GM06990 (cell line): ENCODE results near the gene PALM.

Experiments
- DNase-seq: peaks from one replicate; pipeline ENCODE4 v3.0.0-alpha.2; 2011; ENCODE audit not compliant: insufficient read length; ENCODE audit errors: extremely low read depth
- H3K27me3 ChIP-seq: replicated peaks from 2 replicates; pipeline ENCODE4 v1.6.0; 2011; ENCODE audit warnings: low read length; ENCODE audit not compliant: control insufficient read depth, insufficient read depth
- H3K36me3 ChIP-seq: 2 replicates; pipeline ENCODE4 v1.5.1; 2011; ENCODE audit warnings: low read length; ENCODE audit not compliant: control insufficient read depth, insufficient read depth
- H3K4me3 ChIP-seq: replicated peaks from 2 replicates; pipeline ENCODE4 v1.5.1; 2011; ENCODE audit warnings: low read depth, mild to moderate bottlenecking, control low read depth, low read length
- TF ChIP-seq, protein P1 (sequence below): IDR thresholded peaks from 2 replicates; pipeline ENCODE4 v1.5.1; 2011; ENCODE audit warnings: low read length, control low read depth, mild to moderate bottlenecking, inconsistent platforms; ENCODE audit not compliant: insufficient read depth, poor library complexity, severe bottlenecking

PALM gene

GRCh38 chr19:678791-679388 is 29.8 kb upstream of the PALM start:
- peak overlapping the region; percentile 62 for H3K4me3 ChIP-seq

GRCh38 chr19:679418-680286 is 29.1 kb upstream of the PALM start:
- DNase-seq = no peak
- H3K36me3 ChIP-seq = no peaks in the 10 kb centered on the region
- TF ChIP-seq, protein P1, sequence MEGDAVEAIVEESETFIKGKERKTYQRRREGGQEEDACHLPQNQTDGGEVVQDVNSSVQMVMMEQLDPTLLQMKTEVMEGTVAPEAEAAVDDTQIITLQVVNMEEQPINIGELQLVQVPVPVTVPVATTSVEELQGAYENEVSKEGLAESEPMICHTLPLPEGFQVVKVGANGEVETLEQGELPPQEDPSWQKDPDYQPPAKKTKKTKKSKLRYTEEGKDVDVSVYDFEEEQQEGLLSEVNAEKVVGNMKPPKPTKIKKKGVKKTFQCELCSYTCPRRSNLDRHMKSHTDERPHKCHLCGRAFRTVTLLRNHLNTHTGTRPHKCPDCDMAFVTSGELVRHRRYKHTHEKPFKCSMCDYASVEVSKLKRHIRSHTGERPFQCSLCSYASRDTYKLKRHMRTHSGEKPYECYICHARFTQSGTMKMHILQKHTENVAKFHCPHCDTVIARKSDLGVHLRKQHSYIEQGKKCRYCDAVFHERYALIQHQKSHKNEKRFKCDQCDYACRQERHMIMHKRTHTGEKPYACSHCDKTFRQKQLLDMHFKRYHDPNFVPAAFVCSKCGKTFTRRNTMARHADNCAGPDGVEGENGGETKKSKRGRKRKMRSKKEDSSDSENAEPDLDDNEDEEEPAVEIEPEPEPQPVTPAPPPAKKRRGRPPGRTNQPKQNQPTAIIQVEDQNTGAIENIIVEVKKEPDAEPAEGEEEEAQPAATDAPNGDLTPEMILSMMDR = no peak
- H3K27me3 ChIP-seq = no peaks in the 10 kb centered on the region
- peak overlapping the region; percentile 62 for H3K4me3 ChIP-seq

More at GRCh38 chr19:678791-679388, 29.8 kb upstream of the PALM start:
- Histone ChIP-seq H3K36me3 (no peaks in the 10 kb centered on the region), H3K27me3 (no peaks in the 10 kb centered on the region)
- TF ChIP-seq, protein P1 = no peak
- DNase-seq = no peak

- Histone ChIP-seq H3K27me3 (no peaks in the 10 kb centered on the region), H3K36me3 (no peaks in the 10 kb centered on the region), H3K4me3 (peak overlapping the region; percentile 66)
- DNase-seq = peak; percentile 99
- TF ChIP-seq, protein P1 = peak; percentile 12
Measured at GRCh38 chr19:680287-681028, 28.3 kb upstream of the PALM start.

DNA sequence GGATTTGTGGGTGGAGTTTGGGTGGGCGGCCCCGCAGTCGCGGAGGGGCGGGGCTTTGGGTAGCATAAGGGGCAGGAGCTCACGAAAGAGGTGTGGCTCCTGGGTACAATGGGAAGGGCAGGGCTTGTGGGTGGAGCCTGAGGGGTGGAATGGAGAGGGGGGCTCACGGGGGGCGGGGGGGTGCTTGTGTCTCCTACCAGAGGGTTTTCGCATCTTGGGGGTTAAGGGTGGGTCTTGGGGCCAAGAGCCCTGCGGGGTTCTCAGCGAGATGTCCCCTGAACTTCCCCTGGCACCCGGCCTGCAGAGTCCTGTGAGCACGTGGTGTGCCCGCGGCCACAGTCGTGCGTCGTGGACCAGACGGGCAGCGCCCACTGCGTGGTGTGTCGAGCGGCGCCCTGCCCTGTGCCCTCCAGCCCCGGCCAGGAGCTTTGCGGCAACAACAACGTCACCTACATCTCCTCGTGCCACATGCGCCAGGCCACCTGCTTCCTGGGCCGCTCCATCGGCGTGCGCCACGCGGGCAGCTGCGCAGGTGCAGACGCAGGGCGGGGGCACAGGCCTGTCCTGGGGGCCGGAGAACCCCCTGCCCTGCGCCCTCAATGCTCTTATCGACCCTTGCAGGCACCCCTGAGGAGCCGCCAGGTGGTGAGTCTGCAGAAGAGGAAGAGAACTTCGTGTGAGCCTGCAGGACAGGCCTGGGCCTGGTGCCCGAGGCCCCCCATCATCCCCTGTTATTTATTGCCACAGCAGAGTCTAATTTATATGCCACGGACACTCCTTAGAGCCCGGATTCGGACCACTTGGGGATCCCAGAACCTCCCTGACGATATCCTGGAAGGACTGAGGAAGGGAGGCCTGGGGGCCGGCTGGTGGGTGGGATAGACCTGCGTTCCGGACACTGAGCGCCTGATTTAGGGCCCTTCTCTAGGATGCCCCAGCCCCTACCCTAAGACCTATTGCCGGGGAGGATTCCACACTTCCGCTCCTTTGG is 27.4 kb upstream of the PALM start:
- no peak overlapping the region for H3K4me3 ChIP-seq
- TF ChIP-seq, protein P1 = no peak
- DNase-seq = peak; percentile 66

More for the DNA sequence above, 27.4 kb upstream of the PALM start:
- H3K36me3 ChIP-seq = no peaks in the 10 kb centered on the region
- H3K27me3 ChIP-seq = no peaks in the 10 kb centered on the region
